ENCODE results near the gene DOCK8. TPM values are rescaled to one million over a fixed set of nuclear protein-coding genes. Genes with fewer than 3 reads are reported as not detected.

The DOCK8 gene
- total RNA-seq, 1 donor from 2014 or later: 4.4 TPM

DNA sequence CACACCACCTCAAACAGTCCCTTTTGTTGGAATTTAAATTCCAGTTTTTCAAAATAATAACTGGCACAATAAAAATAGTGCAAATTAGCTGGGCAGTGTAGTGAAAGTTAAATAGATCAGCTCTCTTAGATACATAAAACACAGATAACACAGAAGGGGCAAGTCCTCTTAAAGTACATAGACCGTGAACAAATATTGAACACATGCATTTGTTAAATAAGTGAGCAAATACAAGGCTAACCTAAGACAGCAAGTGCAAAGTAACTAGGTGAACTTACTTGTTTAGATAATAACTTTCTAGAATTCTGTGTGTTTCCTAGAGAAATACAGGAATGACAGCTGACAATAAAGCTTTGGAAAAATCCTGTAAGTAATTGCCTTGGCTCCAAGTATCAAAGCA is 280.1 kb downstream of the DOCK8 start:
- H3K27me3 Mint-ChIP-seq (ENCODE audit: low read depth, unreplicated experiment): no peaks in the 10 kb centered on the region
- no peak overlapping the region for H3K4me2 ChIP-seq (ENCODE audit: low read length)
- H3K27ac Mint-ChIP-seq (ENCODE audit: unreplicated experiment): no peak overlapping the region
- H3K4me3 Mint-ChIP-seq (ENCODE audit: unreplicated experiment): no peak overlapping the region
- FAIRE-seq (no peak), DNase-seq (ENCODE audit: low read depth) (no peak)
- H4K20me1 ChIP-seq (ENCODE audit: insufficient read depth, low read length): no peaks in the 10 kb centered on the region
- H3K4me1 Mint-ChIP-seq (ENCODE audit: low read depth, unreplicated experiment): no peaks in the 10 kb centered on the region
- no peaks in the 10 kb centered on the region for H3K36me3 ChIP-seq (ENCODE audit: insufficient read depth, low read length)
- H3K79me2 ChIP-seq (ENCODE audit: insufficient read depth, low read length): no peaks in the 10 kb centered on the region
- no peaks in the 10 kb centered on the region for H3K9me3 Mint-ChIP-seq (ENCODE audit: unreplicated experiment)
- TF ChIP-seq EZH2 (IDR thresholded peaks at IDR 0.05; ENCODE audit: insufficient read depth, low read length): no peak
- no peak overlapping the region for H2AFZ ChIP-seq (ENCODE audit: low read depth, low read length)
- H3K9me3 ChIP-seq (ENCODE audit: insufficient read depth, low read depth, low read length): no peaks in the 10 kb centered on the region
- no peak overlapping the region for H3K4me3 ChIP-seq (ENCODE audit: insufficient read depth, low read depth, low read length)
- no peak overlapping the region for H3K27ac ChIP-seq (ENCODE audit: low read depth, low read length)
- H3K36me3 Mint-ChIP-seq (ENCODE audit: low read depth, unreplicated experiment): no peaks in the 10 kb centered on the region
- no peak overlapping the region for H3K9ac ChIP-seq (ENCODE audit: low read length)
- H3K27me3 ChIP-seq (ENCODE audit: insufficient read depth, low read length): peaks cover 1% of the 10 kb centered on the region
- H3K4me1 ChIP-seq (ENCODE audit: insufficient read depth, low read length): no peaks in the 10 kb centered on the region

DNA sequence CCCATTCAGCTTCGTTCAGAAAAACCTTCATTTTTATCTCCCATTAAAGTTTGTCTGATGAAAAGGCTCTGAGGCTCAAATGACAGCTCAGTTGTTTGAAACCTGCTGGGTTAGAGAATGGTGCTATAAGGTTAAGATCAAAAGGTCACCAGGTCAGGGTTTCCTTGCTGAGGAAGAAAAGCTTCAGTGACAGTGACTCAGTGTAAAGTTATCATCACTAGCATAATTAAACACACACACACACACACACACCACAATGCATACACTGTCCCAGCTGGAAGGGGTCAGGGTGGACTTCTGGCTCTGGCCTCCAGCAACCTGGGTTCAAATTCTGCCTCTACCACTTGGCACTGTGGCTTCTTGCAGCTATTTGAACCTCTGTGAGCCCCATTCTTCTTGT is 281.1 kb downstream of the DOCK8 start:
- H3K27me3 Mint-ChIP-seq (ENCODE audit: low read depth, unreplicated experiment): no peaks in the 10 kb centered on the region
- no peaks in the 10 kb centered on the region for H3K9me3 ChIP-seq (ENCODE audit: insufficient read depth, low read depth, low read length)
- no peak overlapping the region for H3K4me3 Mint-ChIP-seq (ENCODE audit: unreplicated experiment)
- H4K20me1 ChIP-seq (ENCODE audit: insufficient read depth, low read length): no peaks in the 10 kb centered on the region
- no peaks in the 10 kb centered on the region for H3K4me1 ChIP-seq (ENCODE audit: insufficient read depth, low read length)
- FAIRE-seq: no peak
- H3K4me3 ChIP-seq (ENCODE audit: insufficient read depth, low read depth, low read length): no peak overlapping the region
- no peak for DNase-seq (ENCODE audit: low read depth)
- no peak overlapping the region for H3K27ac Mint-ChIP-seq (ENCODE audit: unreplicated experiment)
- no peak overlapping the region for H2AFZ ChIP-seq (ENCODE audit: low read depth, low read length)
- no peak overlapping the region for H3K27ac ChIP-seq (ENCODE audit: low read depth, low read length)
- H3K36me3 Mint-ChIP-seq (ENCODE audit: low read depth, unreplicated experiment): no peaks in the 10 kb centered on the region
- no peak overlapping the region for H3K9ac ChIP-seq (ENCODE audit: low read length)
- H3K4me1 Mint-ChIP-seq (ENCODE audit: low read depth, unreplicated experiment): no peaks in the 10 kb centered on the region
- no peaks in the 10 kb centered on the region for H3K79me2 ChIP-seq (ENCODE audit: insufficient read depth, low read length)
- H3K9me3 Mint-ChIP-seq (ENCODE audit: unreplicated experiment): no peaks in the 10 kb centered on the region
- H3K27me3 ChIP-seq (ENCODE audit: insufficient read depth, low read length): peaks cover 4% of the 10 kb centered on the region
- H3K4me2 ChIP-seq (ENCODE audit: low read length): no peak overlapping the region
- TF ChIP-seq, protein P1, sequence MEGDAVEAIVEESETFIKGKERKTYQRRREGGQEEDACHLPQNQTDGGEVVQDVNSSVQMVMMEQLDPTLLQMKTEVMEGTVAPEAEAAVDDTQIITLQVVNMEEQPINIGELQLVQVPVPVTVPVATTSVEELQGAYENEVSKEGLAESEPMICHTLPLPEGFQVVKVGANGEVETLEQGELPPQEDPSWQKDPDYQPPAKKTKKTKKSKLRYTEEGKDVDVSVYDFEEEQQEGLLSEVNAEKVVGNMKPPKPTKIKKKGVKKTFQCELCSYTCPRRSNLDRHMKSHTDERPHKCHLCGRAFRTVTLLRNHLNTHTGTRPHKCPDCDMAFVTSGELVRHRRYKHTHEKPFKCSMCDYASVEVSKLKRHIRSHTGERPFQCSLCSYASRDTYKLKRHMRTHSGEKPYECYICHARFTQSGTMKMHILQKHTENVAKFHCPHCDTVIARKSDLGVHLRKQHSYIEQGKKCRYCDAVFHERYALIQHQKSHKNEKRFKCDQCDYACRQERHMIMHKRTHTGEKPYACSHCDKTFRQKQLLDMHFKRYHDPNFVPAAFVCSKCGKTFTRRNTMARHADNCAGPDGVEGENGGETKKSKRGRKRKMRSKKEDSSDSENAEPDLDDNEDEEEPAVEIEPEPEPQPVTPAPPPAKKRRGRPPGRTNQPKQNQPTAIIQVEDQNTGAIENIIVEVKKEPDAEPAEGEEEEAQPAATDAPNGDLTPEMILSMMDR (IDR thresholded peaks at IDR 0.05; ENCODE audit: insufficient read depth, low read depth, low read length): no peak
- TF ChIP-seq EZH2 (IDR thresholded peaks at IDR 0.05; ENCODE audit: insufficient read depth, low read length): no peak
- no peaks in the 10 kb centered on the region for H3K36me3 ChIP-seq (ENCODE audit: insufficient read depth, low read length)

DNA sequence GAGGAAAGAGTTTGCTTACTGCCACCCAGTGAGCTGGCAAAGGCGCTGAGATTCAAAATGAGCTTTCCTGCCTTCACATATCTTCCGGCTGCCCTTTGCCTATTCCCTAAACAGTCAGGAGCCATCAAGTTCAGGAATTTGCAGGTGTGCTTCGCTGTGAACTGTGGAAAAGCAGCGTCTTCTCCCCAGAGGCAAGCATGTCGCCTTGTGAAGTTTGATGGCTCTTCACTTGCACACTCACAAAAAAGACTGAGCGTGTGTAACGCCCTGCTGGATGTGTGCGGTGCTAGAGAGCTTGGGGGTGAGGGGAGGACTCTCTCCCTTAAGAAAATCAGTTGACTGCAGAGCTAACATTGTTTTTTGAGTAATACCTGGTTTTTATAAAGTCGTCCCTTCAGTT is 288.7 kb downstream of the DOCK8 start:
- Histone ChIP-seq H3K9ac (ENCODE audit: low read length) (no peak overlapping the region), H3K79me2 (ENCODE audit: insufficient read depth, low read length) (no peaks in the 10 kb centered on the region), H3K27ac (ENCODE audit: low read depth, low read length) (no peak overlapping the region), H2AFZ (ENCODE audit: low read depth, low read length) (peak overlapping the region; percentile 47), H3K36me3 (ENCODE audit: insufficient read depth, low read length) (no peaks in the 10 kb centered on the region), H4K20me1 (ENCODE audit: insufficient read depth, low read length) (no peaks in the 10 kb centered on the region), H3K27me3 (ENCODE audit: insufficient read depth, low read length) (peaks cover 27% of the 10 kb centered on the region), H3K4me1 (ENCODE audit: insufficient read depth, low read length) (peaks cover 9% of the 10 kb centered on the region), H3K4me2 (ENCODE audit: low read length) (no peak overlapping the region), H3K4me3 (ENCODE audit: insufficient read depth, low read depth, low read length) (no peak overlapping the region), H3K9me3 (ENCODE audit: insufficient read depth, low read depth, low read length) (no peaks in the 10 kb centered on the region)
- Mint-ChIP-seq H3K4me1 (ENCODE audit: low read depth, unreplicated experiment) (peaks cover 2% of the 10 kb centered on the region), H3K36me3 (ENCODE audit: low read depth, unreplicated experiment) (no peaks in the 10 kb centered on the region), H3K4me3 (ENCODE audit: unreplicated experiment) (peak overlapping the region; percentile 86), H3K27me3 (ENCODE audit: low read depth, unreplicated experiment) (no peaks in the 10 kb centered on the region), H3K9me3 (ENCODE audit: unreplicated experiment) (no peaks in the 10 kb centered on the region), H3K27ac (ENCODE audit: unreplicated experiment) (peak overlapping the region; percentile 58)
- FAIRE-seq (no peak), DNase-seq (ENCODE audit: low read depth) (no peak)
- no peak for TF ChIP-seq EZH2 (IDR thresholded peaks at IDR 0.05; ENCODE audit: insufficient read depth, low read length)
- TF ChIP-seq, protein P1 (IDR thresholded peaks at IDR 0.05; ENCODE audit: insufficient read depth, low read depth, low read length): no peak
